ENCODE data around the gene UNC50.

GRCh38 chr2:98572676-98573075, 35.7 kb upstream of the UNC50 start:
- TF ChIP-seq CTCF (IDR thresholded peaks at IDR 0.05; ENCODE audit: low read depth, low read length, missing input control) (no peak), HNF4A (conservative IDR thresholded peaks at IDR 0.05) (no peak)
